Gastrocnemius medialis (tissue), 4 donors: ENCODE data around the gene ADH1C. TPM values are rescaled to one million over a fixed set of nuclear protein-coding genes. Genes with fewer than 3 reads are reported as not detected.

ENCODE experiments used
- ATAC-seq, 2 donors: fragments of 150-250 bp; one replicate each; pipeline ENCODE4 v1.9.1; 2016
- DNase-seq, 2 donors: peaks; one replicate each; pipeline ENCODE4 v3.0.0-alpha.2; 2019
- H3K27ac ChIP-seq, 4 donors: fragments of 200-600 bp; sonication (generic); 1 replicate in 1 of 4; 2 replicates in 3 of 4; pipeline ENCODE4 v1.5.1; 2016 to 2018; ENCODE audit warnings: mild to moderate bottlenecking in 2 of 4, moderate library complexity in 1 of 4
- H3K27me3 ChIP-seq, 3 donors: fragments of 200-600 bp; sonication (generic) in 2 of 3; 1 replicate in 1 of 3; 2 replicates in 2 of 3; pipeline versions ENCODE4 v1.5.1 to v1.6.0; 2016 to 2019; ENCODE audit warnings: mild to moderate bottlenecking in 1 of 3, moderate library complexity in 1 of 3
- H3K36me3 ChIP-seq, 2 donors: fragments of 200-600 bp; sonication (generic) in 1 of 2; one replicate each; pipeline ENCODE4 v1.5.1; 2017 to 2018
- H3K4me1 ChIP-seq, 2 donors: fragments of 200-600 bp; sonication (generic) in 1 of 2; one replicate each; pipeline ENCODE4 v1.5.1; 2016 to 2017; ENCODE audit warnings: mild to moderate bottlenecking in 2 of 2
- H3K4me3 ChIP-seq, 4 donors: fragments of 200-600 bp; sonication (generic) in 3 of 4; 1 replicate in 1 of 4; 2 replicates in 3 of 4; pipeline ENCODE4 v1.5.1; 2016 to 2019; ENCODE audit warnings: mild to moderate bottlenecking in 2 of 4
- H3K9me3 ChIP-seq, 3 donors: fragments of 200-600 bp; sonication (generic) in 2 of 3; 1 replicate in 1 of 3; 2 replicates in 2 of 3; pipeline ENCODE4 v1.5.1; 2016 to 2019
- CTCF ChIP-seq, 5 experiments: fragments of 450-650 bp in 3 of 5; fragments of 200-600 bp in 2 of 5; sonication (generic) in 2 of 5; IDR thresholded peaks in 4 of 5; conservative IDR thresholded peaks in 1 of 5; 1 replicate in 4 of 5; 2 replicates in 1 of 5; pipeline ENCODE4 v1.5.1; 2016 to 2019; ENCODE audit warnings: antibody characterized with exemption in 5 of 5, mild to moderate bottlenecking in 3 of 5, moderate library complexity in 3 of 5
- POLR2A ChIP-seq, 2 donors: fragments of 450-650 bp; IDR thresholded peaks; one replicate each; pipeline ENCODE4 v1.6.1; 2017; ENCODE audit warnings: antibody characterized with exemption in 2 of 2, mild to moderate bottlenecking in 2 of 2, moderate library complexity in 2 of 2
- in situ Hi-C, 4 donors: fragments of 200-750 bp; cut with MboI; loops; one replicate each; pipeline versions ENCODE4 v1.15.0 to v1.8.0; 2017; ENCODE audit warnings: low sequenced_read_pairs in 4 of 4
- intact Hi-C: fragments of 100-400 bp; cut with DNase I; formaldehyde crosslinking; loops from one replicate; pipeline ENCODE4 v1.15.1; 2023; ENCODE audit warnings: low total_unique reads
- total RNA-seq, 4 donors: library from RNA; depleted of rRNA; stranded (reverse); fragments of >200 nt; gene quantifications; one replicate each; pipeline versions ENCODE4 v1.1.0 to v1.2.3, GENCODE V29; 2016

The ADH1C gene
- total RNA-seq, 4 donors from 2014 or later = 16.1 to 30.6 (median 26.6) TPM

DNA sequence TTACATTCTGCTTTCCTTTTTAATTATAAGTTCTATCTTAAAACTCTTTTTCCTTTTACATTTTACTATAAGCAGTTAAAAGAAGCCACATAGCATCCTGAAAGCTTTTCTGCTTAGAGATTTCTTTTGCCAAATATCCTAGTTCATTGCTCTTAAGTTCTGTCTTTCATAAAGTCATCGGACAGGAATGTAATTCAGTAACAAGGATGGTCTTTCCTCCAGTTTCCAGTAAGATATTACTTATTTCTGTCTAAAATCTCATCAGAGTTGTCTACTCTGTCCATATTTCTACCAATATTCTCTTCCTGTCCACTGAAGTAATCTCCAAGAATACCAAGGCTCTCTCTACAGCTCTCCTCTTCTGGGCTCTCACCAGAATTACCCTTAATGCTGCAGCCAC lies 37.5 kb upstream of the ADH1C start:
- in situ Hi-C loops = no loop called here
- no peak for DNase-seq
- peak overlapping the region in 2 of 4 donors; percentile 33 to 46 for H3K27ac ChIP-seq
- no peak overlapping the region for H3K4me3 ChIP-seq
- H3K36me3 ChIP-seq = no peaks in the 10 kb centered on the region
- H3K4me1 ChIP-seq = no peaks in the 10 kb centered on the region
- no peak for TF ChIP-seq CTCF (IDR thresholded peaks at IDR 0.05 in 4 of 5, conservative IDR thresholded peaks at IDR 0.05 in 1 of 5)
- TF ChIP-seq POLR2A (IDR thresholded peaks at IDR 0.05) = no peak
- H3K27me3 ChIP-seq = no peaks in the 10 kb centered on the region
- intact Hi-C loops = no loop called here
- ATAC-seq = peak in 1 of 2 donors; percentile 19
- H3K9me3 ChIP-seq = peaks cover 0 to 15% (median 0%) of the 10 kb centered on the region in 3 donors

GRCh38 chr4:99389606-99390005 lies 37.1 kb upstream of the ADH1C start:
- no peaks in the 10 kb centered on the region for H3K36me3 ChIP-seq
- DNase-seq (peak in 1 of 2 donors; percentile 21), ATAC-seq (peak in 1 of 2 donors; percentile 33)
- H3K4me1 ChIP-seq = no peaks in the 10 kb centered on the region
- H3K27ac ChIP-seq = peak overlapping the region in 2 of 4 donors; percentile 24 to 46
- H3K4me3 ChIP-seq = no peak overlapping the region
- in situ Hi-C loops (no loop called here), intact Hi-C loops (no loop called here)
- H3K9me3 ChIP-seq = peaks cover 0 to 15% (median 0%) of the 10 kb centered on the region in 3 donors
- no peak for TF ChIP-seq CTCF (IDR thresholded peaks at IDR 0.05 in 4 of 5, conservative IDR thresholded peaks at IDR 0.05 in 1 of 5)
- no peak for TF ChIP-seq POLR2A (IDR thresholded peaks at IDR 0.05)
- H3K27me3 ChIP-seq = no peaks in the 10 kb centered on the region

DNA sequence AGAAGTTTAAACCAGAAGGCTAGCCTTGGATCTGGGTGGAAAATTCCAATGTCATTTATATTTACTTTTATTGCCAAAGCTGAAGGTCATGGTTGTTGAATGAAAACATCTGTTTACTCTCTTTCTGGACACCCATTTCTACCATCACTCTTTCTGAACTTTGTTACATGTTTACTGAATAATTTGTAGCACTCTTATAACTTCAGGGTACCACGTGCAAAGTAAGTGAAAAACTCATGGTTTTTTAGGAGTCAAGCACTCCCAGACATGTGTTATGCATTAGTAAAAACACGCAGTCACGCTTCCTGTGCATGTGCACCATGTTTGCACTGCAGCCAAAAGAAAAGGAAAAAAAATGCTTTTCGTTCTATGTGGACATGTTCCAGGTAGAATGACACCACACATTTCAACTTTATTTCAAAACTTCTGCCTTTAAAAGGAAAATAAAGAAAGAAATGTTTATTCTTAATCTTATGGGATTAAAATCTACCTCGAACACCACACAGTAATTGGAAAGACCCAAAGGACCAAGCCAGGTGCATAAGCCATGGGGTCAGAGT lies 31.4 kb upstream of the ADH1C start:
- H3K4me1 ChIP-seq = peaks cover 0 to 4% of the 10 kb centered on the region in 2 donors
- peaks cover 0 to 1% (median 0%) of the 10 kb centered on the region in 3 donors for H3K9me3 ChIP-seq
- in situ Hi-C loops (no loop called here), intact Hi-C loops (no loop called here)
- no peaks in the 10 kb centered on the region for H3K36me3 ChIP-seq
- no peaks in the 10 kb centered on the region for H3K27me3 ChIP-seq
- peak; percentile 25 to 44 for DNase-seq
- ATAC-seq = peak; percentile 88 to 91
- H3K27ac ChIP-seq = peak overlapping the region; percentile 63 to 76 (median 68)
- H3K4me3 ChIP-seq = no peak overlapping the region
- TF ChIP-seq POLR2A (IDR thresholded peaks at IDR 0.05) (no peak), CTCF (IDR thresholded peaks at IDR 0.05 in 4 of 5, conservative IDR thresholded peaks at IDR 0.05 in 1 of 5) (no peak)

DNA sequence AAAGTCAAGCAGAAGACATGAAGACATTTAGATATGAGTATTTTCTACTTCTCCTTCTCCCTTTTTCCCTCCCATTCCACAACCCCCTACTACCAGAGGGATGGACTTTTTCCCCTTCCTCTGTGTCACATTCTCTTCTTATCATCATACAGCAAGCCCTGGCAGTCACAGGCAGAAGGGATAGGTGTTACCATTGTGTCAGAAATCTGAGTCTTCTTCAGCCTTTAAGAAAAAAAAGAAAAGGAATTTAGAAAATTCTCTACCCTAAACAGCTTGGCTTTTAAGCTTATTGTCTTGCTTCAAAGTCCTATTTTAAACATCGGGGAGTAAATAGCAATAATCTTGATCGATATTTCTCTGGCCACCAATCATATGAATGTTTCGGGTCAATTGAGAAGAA lies 30.9 kb upstream of the ADH1C start:
- Histone ChIP-seq H3K4me3 (no peak overlapping the region), H3K27me3 (no peaks in the 10 kb centered on the region), H3K4me1 (peaks cover 0 to 4% of the 10 kb centered on the region in 2 donors), H3K36me3 (no peaks in the 10 kb centered on the region), H3K9me3 (no peaks in the 10 kb centered on the region), H3K27ac (peak overlapping the region; percentile 63 to 76 (median 68))
- ATAC-seq (no peak), DNase-seq (no peak)
- in situ Hi-C loops = no loop called here
- intact Hi-C loops = no loop called here
- TF ChIP-seq POLR2A (IDR thresholded peaks at IDR 0.05) (no peak), CTCF (IDR thresholded peaks at IDR 0.05 in 4 of 5, conservative IDR thresholded peaks at IDR 0.05 in 1 of 5) (no peak)
